MCF 10A (cell line): Measurements from ENCODE around the gene NEURL4. TPM values are rescaled to one million over a fixed set of nuclear protein-coding genes. Genes with fewer than 3 reads are reported as not detected.

Source experiments
- BruUV-seq: library from RNA; stranded (reverse); fragments of 400-500 nt; replicated peaks from 2 replicates; lab custom pipeline; 2021; lab: Mats Ljungman, UMichigan
- CTCF ChIA-PET: fragments of 300-600 bp; sonication (Branson Sonifier 250); formaldehyde crosslinking; extraction: SDS; loops from one replicate; lab custom pipeline; 2021; ENCODE audit warnings: antibody characterized with exemption, inconsistent platforms; lab: Yijun Ruan, JAX
- POLR2A ChIA-PET: fragments of 300-600, 350-650 bp; sonication (Branson Sonifier 250); formaldehyde crosslinking; extraction: SDS; loops from one replicate; lab custom pipeline; 2020; ENCODE audit warnings: antibody characterized with exemption, inconsistent platforms; lab: Yijun Ruan, JAX
- DNase-seq: peaks from one replicate; pipeline ENCODE4 v3.0.0-alpha.2; 2018; ENCODE audit not compliant: unreplicated experiment
- H3K27ac Mint-ChIP-seq: one replicate; pipeline ENCODE4 v1.8.0; 2022; ENCODE audit warnings: mild to moderate bottlenecking, low read depth, mixed read lengths; ENCODE audit not compliant: unreplicated experiment
- H3K27me3 Mint-ChIP-seq: one replicate; pipeline ENCODE4 v1.8.0; 2022; ENCODE audit warnings: mixed read lengths; ENCODE audit not compliant: insufficient read depth, unreplicated experiment
- H3K36me3 Mint-ChIP-seq: one replicate; pipeline ENCODE4 v1.8.0; 2022; ENCODE audit warnings: mild to moderate bottlenecking, moderate library complexity, mixed read lengths; ENCODE audit not compliant: insufficient read depth, unreplicated experiment
- H3K4me1 Mint-ChIP-seq: one replicate; pipeline ENCODE4 v1.8.0; 2022; ENCODE audit warnings: mixed read lengths; ENCODE audit not compliant: insufficient read depth, unreplicated experiment
- H3K4me3 Mint-ChIP-seq: one replicate; pipeline ENCODE4 v1.8.0; 2022; ENCODE audit warnings: mild to moderate bottlenecking, moderate library complexity, mixed read lengths; ENCODE audit not compliant: unreplicated experiment
- H3K9me3 Mint-ChIP-seq: one replicate; pipeline ENCODE4 v1.8.0; 2022; ENCODE audit warnings: mixed read lengths; ENCODE audit not compliant: unreplicated experiment
- CTCF ChIP-seq: fragments of 200-600 bp; IDR thresholded peaks from one replicate; pipeline ENCODE4 v1.8.0; 2022; ENCODE audit warnings: antibody characterized with exemption, mild to moderate bottlenecking; ENCODE audit not compliant: unreplicated experiment
- intact Hi-C: fragments of 100-400 bp; cut with micrococcal nuclease; formaldehyde crosslinking; loops from 2 replicates; pipeline ENCODE4 v1.14.1; 2022
- total RNA-seq: library from RNA; stranded (reverse); gene quantifications from 2 replicates; pipeline ENCODE4 v1.2.3, GENCODE V29; 2022

NEURL4 gene
- total RNA-seq, 1 experiment from 2014 or later, result 39.3 TPM

- peak overlapping the region; percentile 84 for H3K27ac Mint-ChIP-seq
- ChIA-PET POLR2A (interaction anchor here (0.6 to 4.0 kb wide), 23 partner anchors 10 to 526 kb away, joined by 3 to 41 read pairs (median 4); partner anchors contain the start of genes DVL2, GABARAP, KCTD11 and NEURL4), CTCF (interaction anchor here (0.6 to 0.8 kb wide), 3 partner anchors 19 to 270 kb away, joined by 3 read pairs; no protein-coding TSS in a partner anchor)
- BruUV-seq, result no TSS peak
- no peak for TF ChIP-seq CTCF
- peaks cover 90% of the 10 kb centered on the region for H3K36me3 Mint-ChIP-seq
- intact Hi-C loops, result no loop called here
- no peaks in the 10 kb centered on the region for H3K27me3 Mint-ChIP-seq
- H3K4me1 Mint-ChIP-seq, result peaks cover 29% of the 10 kb centered on the region
- no peaks in the 10 kb centered on the region for H3K9me3 Mint-ChIP-seq
- H3K4me3 Mint-ChIP-seq, result peak overlapping the region; percentile 85
- DNase-seq, result no peak
These were observed 13.4 kb downstream of the NEURL4 start for GRCh38 chr17:7315570-7316235.

GRCh38 chr17:7314719-7315569 is 14.2 kb downstream of the NEURL4 start, which contains the start of gene GPS2:
GPS2 (minus strand) TSS chr17:7315360; CDS start chr17:7315052, 308 bp downstream.
- intact Hi-C loops, result no loop called here

GRCh38 chr17:7313890-7314718 is 15.0 kb downstream of the NEURL4 start:
- no peak for TF ChIP-seq CTCF
- Mint-ChIP-seq H3K4me1 (peaks cover 41% of the 10 kb centered on the region), H3K36me3 (peaks cover 92% of the 10 kb centered on the region), H3K27ac (peak overlapping the region; percentile 84), H3K27me3 (no peaks in the 10 kb centered on the region), H3K4me3 (peak overlapping the region; percentile 85), H3K9me3 (no peaks in the 10 kb centered on the region)
- ChIA-PET CTCF (interaction anchor here (0.7 to 1.2 kb wide), 5 partner anchors 10 to 293 kb away, joined by 3 to 4 read pairs (median 4); no protein-coding TSS in a partner anchor), POLR2A (interaction anchor here (0.6 to 4.0 kb wide), 18 partner anchors 11 to 299 kb away, joined by 3 to 41 read pairs (median 5); partner anchors contain the start of genes ACADVL, CTDNEP1, DLG4 and ELP5)
- intact Hi-C loops, result no loop called here
- no peak for DNase-seq
- TSS peak; percentile 69 for BruUV-seq

More at GRCh38 chr17:7314719-7315569, 14.2 kb downstream of the NEURL4 start, which contains the start of gene GPS2:
- Mint-ChIP-seq H3K4me3 (peak within 1 kb of the TSS; percentile 85), H3K27ac (peak within 1 kb of the TSS; percentile 84), H3K36me3 (peaks cover 90% of the 10 kb centered on the region), H3K4me1 (peaks cover 36% of the 10 kb centered on the region), H3K27me3 (no peaks in the 10 kb centered on the region), H3K9me3 (no peaks in the 10 kb centered on the region)
- TF ChIP-seq CTCF, result no peak
- ChIA-PET CTCF (interaction anchor here (0.6 to 1.2 kb wide), 3 partner anchors 10 to 92 kb away, joined by 3 to 4 read pairs (median 3); no protein-coding TSS in a partner anchor), POLR2A (interaction anchor here (0.6 to 4.0 kb wide), 26 partner anchors 10 to 526 kb away, joined by 3 to 41 read pairs (median 5); partner anchors contain the start of genes ACADVL, DLG4, DVL2 and GABARAP)
- peak; percentile 86 for DNase-seq
- BruUV-seq, result no TSS peak
